GM12875 (cell line): ENCODE measurements around the gene CRACR2B.

Source experiments
- H3K4me3 ChIP-seq: one replicate; pipeline ENCODE4 v1.5.1; 2011; ENCODE audit warnings: low read depth, low read length, control low read depth
- CTCF ChIP-seq: IDR thresholded peaks from 2 replicates; pipeline ENCODE4 v1.5.1; 2011; ENCODE audit warnings: low read depth, mild to moderate bottlenecking, control low read depth, inconsistent platforms, low read length, moderate library complexity, borderline replicate concordance; ENCODE audit not compliant: insufficient read depth

The CRACR2B gene

GRCh38 chr11:870127-870413 lies 42.4 kb downstream of the CRACR2B start:
- no peak for TF ChIP-seq CTCF

GRCh38 chr11:870418-870817 lies 42.7 kb downstream of the CRACR2B start:
- TF ChIP-seq CTCF = no peak
- no peak overlapping the region for H3K4me3 ChIP-seq

More at GRCh38 chr11:870127-870413, 42.4 kb downstream of the CRACR2B start:
- no peak overlapping the region for H3K4me3 ChIP-seq

GRCh38 chr11:871472-871871 lies 43.8 kb downstream of the CRACR2B start:
- TF ChIP-seq CTCF = no peak
- H3K4me3 ChIP-seq = no peak overlapping the region

GRCh38 chr11:872799-873198 lies 45.1 kb downstream of the CRACR2B start:
- TF ChIP-seq CTCF = no peak
- no peak overlapping the region for H3K4me3 ChIP-seq

GRCh38 chr11:873706-874105 lies 46.0 kb downstream of the CRACR2B start:
- no peak for TF ChIP-seq CTCF

GRCh38 chr11:875203-875602 lies 47.5 kb downstream of the CRACR2B start:
- no peak for TF ChIP-seq CTCF

More at GRCh38 chr11:873706-874105, 46.0 kb downstream of the CRACR2B start:
- no peak overlapping the region for H3K4me3 ChIP-seq

GRCh38 chr11:875769-876301 lies 48.1 kb downstream of the CRACR2B start:
- no peak for TF ChIP-seq CTCF
- H3K4me3 ChIP-seq = no peak overlapping the region

More at GRCh38 chr11:875203-875602, 47.5 kb downstream of the CRACR2B start:
- H3K4me3 ChIP-seq = no peak overlapping the region
